ENCODE data around the gene KLHL15.
"Not testable (repeated sequence)": the region's sequence is repeated elsewhere in the genome, so short reads cannot be mapped to it uniquely, and the experiment has no call there.

KLHL15 gene, protein sequence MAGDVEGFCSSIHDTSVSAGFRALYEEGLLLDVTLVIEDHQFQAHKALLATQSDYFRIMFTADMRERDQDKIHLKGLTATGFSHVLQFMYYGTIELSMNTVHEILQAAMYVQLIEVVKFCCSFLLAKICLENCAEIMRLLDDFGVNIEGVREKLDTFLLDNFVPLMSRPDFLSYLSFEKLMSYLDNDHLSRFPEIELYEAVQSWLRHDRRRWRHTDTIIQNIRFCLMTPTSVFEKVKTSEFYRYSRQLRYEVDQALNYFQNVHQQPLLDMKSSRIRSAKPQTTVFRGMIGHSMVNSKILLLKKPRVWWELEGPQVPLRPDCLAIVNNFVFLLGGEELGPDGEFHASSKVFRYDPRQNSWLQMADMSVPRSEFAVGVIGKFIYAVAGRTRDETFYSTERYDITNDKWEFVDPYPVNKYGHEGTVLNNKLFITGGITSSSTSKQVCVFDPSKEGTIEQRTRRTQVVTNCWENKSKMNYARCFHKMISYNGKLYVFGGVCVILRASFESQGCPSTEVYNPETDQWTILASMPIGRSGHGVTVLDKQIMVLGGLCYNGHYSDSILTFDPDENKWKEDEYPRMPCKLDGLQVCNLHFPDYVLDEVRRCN

DNA sequence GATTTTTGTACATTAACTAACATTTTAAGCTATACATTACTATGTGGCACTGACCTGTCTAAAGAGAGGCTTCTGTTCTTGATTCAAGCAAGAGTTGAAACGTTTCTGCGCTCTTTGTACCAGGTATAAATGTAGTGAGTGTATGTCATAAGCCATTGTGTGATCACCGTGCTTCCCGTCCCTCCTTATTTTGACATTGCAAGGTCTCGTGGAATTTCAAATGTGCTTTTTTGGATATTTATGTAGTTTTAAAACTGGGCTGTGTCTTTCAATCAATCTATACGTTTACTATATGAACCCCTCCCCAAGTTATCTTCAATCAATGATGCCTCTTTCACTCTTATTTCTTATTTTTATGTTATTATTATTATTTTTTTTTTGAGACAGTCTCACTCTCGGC is at the start of gene KLHL15:
TSS of gene KLHL15 (minus strand) at position 101 of the 400 bp plus-strand sequence. CDS start 20,493 bp downstream, outside the sequence.
- Histone ChIP-seq H3K27ac (ENCODE audit: low read length) (peak within 1 kb of the TSS; percentile 54), H3K27me3 (ENCODE audit: control insufficient read depth, insufficient read depth, low read length) (peaks cover 51% of the 10 kb centered on the region), H3K36me3 (ENCODE audit: control insufficient read depth, low read depth, low read length) (no peaks in the 10 kb centered on the region), H3K4me1 (ENCODE audit: control insufficient read depth, low read depth, low read length) (peaks cover 6% of the 10 kb centered on the region), H3K9ac (ENCODE audit: low read length) (peak within 1 kb of the TSS; percentile 84), H3K9me3 (ENCODE audit: control insufficient read depth, low read depth, low read length) (no peaks in the 10 kb centered on the region), H3K4me3 (ENCODE audit: low read length) (peak within 1 kb of the TSS; percentile 95)

GRCh38 chrX:24069877-24070276 is 42.9 kb upstream of the KLHL15 start:
- Histone ChIP-seq H3K9ac (ENCODE audit: low read length) (no peak overlapping the region), H3K4me3 (ENCODE audit: low read length) (no peak overlapping the region), H3K27ac (ENCODE audit: low read length) (no peak overlapping the region), H3K4me1 (ENCODE audit: control insufficient read depth, low read depth, low read length) (no peaks in the 10 kb centered on the region), H3K36me3 (ENCODE audit: control insufficient read depth, low read depth, low read length) (peaks cover 98% of the 10 kb centered on the region), H3K27me3 (ENCODE audit: control insufficient read depth, insufficient read depth, low read length) (no peaks in the 10 kb centered on the region), H3K9me3 (ENCODE audit: control insufficient read depth, low read depth, low read length) (no peaks in the 10 kb centered on the region)

GRCh38 chrX:24063488-24063887 is 36.5 kb upstream of the KLHL15 start:
- Histone ChIP-seq H3K4me1 (ENCODE audit: control insufficient read depth, low read depth, low read length) (no peaks in the 10 kb centered on the region), H3K36me3 (ENCODE audit: control insufficient read depth, low read depth, low read length) (peaks cover 92% of the 10 kb centered on the region), H3K27ac (ENCODE audit: low read length) (no peak overlapping the region)

DNA sequence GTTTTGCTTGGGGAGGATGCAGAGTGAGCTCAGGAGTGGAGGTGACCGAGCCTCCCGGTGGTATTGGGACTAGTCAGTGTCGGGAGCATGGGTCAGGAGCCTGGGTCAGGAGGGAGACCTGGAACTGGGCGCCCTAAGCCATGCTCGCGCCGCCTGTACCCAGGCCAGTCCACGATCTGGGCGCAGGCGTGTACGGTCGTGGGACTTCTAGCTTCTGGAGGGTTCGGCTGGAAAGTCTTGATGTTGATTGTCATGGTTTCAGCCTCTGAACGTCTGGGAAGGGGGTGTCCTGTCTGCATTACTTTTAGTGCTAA is 28.0 kb upstream of the KLHL15 start:
- Histone ChIP-seq H3K36me3 (ENCODE audit: control insufficient read depth, low read depth, low read length) (peaks cover 28% of the 10 kb centered on the region), H3K4me3 (ENCODE audit: low read length) (no peak overlapping the region), H3K27ac (ENCODE audit: low read length) (no peak overlapping the region), H3K27me3 (ENCODE audit: control insufficient read depth, insufficient read depth, low read length) (no peaks in the 10 kb centered on the region), H3K9me3 (ENCODE audit: control insufficient read depth, low read depth, low read length) (no peaks in the 10 kb centered on the region), H3K4me1 (ENCODE audit: control insufficient read depth, low read depth, low read length) (no peaks in the 10 kb centered on the region), H3K9ac (ENCODE audit: low read length) (no peak overlapping the region)

More at GRCh38 chrX:24063488-24063887, 36.5 kb upstream of the KLHL15 start:
- H3K9ac ChIP-seq (ENCODE audit: low read length) = no peak overlapping the region
- H3K27me3 ChIP-seq (ENCODE audit: control insufficient read depth, insufficient read depth, low read length) = no peaks in the 10 kb centered on the region
- no peak overlapping the region for H3K4me3 ChIP-seq (ENCODE audit: low read length)
- no peaks in the 10 kb centered on the region for H3K9me3 ChIP-seq (ENCODE audit: control insufficient read depth, low read depth, low read length)

DNA sequence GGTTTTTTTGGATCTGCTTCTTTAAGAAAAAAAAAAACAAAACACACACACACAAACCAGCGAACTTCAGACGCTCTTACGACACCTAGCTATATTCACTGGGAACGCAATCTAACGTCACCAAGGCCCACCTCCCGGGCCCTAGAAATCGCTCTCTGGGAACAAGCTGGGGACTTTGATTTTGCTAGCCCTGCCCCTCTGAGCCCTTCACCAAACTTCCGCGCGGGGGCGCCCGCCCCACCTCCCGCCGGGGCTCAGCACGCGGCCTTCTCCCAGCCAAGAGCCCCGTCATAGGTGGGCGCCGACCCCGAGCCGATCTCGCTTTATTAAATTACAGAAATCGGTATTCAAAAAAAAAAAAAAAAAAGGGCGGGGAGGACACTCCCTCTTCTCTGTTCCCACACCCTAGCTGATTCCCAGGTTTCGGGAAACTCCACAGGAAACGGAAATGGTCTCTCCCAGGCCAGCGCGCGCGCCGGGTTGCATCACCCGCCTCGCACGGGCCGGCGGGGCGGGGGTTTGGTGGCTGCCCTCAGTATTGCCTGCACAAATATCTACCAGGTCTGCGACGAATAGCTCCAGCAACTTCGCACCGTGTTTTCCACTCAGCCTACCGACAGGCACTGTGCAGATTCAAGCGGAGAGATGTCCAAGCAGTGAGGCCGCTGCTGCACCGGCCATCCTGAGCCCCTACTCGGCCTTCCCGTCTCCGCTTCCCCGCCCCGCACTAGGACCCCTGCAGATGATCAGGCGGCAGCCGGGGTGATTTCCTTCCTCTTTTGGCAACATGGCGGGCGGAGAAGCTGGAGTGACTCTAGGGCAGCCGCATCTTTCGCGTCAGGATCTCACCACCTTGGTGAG is 27.4 kb upstream of the KLHL15 start, which contains the start of gene EIF2S3:
TSS of gene EIF2S3 (plus strand) at position 775 of the 861 bp plus-strand sequence. CDS start at position 788, 13 bp downstream.
- Histone ChIP-seq H3K27ac (ENCODE audit: low read length) (no peak within 1 kb of the TSS), H3K9ac (ENCODE audit: low read length) (no peak within 1 kb of the TSS), H3K4me3 (ENCODE audit: low read length) (no peak within 1 kb of the TSS), H3K27me3 (ENCODE audit: control insufficient read depth, insufficient read depth, low read length) (no peaks in the 10 kb centered on the region), H3K36me3 (ENCODE audit: control insufficient read depth, low read depth, low read length) (peaks cover 22% of the 10 kb centered on the region), H3K4me1 (ENCODE audit: control insufficient read depth, low read depth, low read length) (no peaks in the 10 kb centered on the region), H3K9me3 (ENCODE audit: control insufficient read depth, low read depth, low read length) (no peaks in the 10 kb centered on the region)

GRCh38 chrX:24050522-24051318 is 23.7 kb upstream of the KLHL15 start:
- not testable (repeated sequence) for H3K9ac ChIP-seq (ENCODE audit: low read length); H3K27ac ChIP-seq (ENCODE audit: low read length)

DNA sequence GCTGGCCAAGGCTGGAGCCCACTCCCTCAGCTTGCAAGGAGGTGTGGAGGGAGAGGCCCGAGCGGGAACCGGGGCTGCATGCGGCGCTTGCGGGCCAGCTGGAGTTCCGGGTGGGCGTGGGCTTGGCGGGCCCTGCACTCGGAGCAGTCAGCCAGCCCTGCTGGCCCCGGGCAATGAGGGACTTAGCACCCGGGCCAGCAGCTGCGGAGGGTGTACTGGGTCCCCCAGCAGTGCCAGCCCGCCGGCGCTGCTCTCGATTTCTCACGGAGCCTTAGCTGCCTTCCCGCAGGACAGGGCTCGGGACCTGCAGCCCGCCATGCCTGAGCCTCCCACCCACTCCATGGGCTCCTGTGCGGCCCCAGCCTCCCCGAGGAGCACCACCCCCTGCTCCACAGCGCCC is 22.7 kb upstream of the KLHL15 start:
- not testable (repeated sequence) for H3K4me1 ChIP-seq (ENCODE audit: control insufficient read depth, low read depth, low read length); H3K9ac ChIP-seq (ENCODE audit: low read length); H3K27me3 ChIP-seq (ENCODE audit: control insufficient read depth, insufficient read depth, low read length); H3K4me3 ChIP-seq (ENCODE audit: low read length); H3K27ac ChIP-seq (ENCODE audit: low read length); H3K9me3 ChIP-seq (ENCODE audit: control insufficient read depth, low read depth, low read length); H3K36me3 ChIP-seq (ENCODE audit: control insufficient read depth, low read depth, low read length)

More at GRCh38 chrX:24050522-24051318, 23.7 kb upstream of the KLHL15 start:
- H3K36me3 ChIP-seq (ENCODE audit: control insufficient read depth, low read depth, low read length); H3K27me3 ChIP-seq (ENCODE audit: control insufficient read depth, insufficient read depth, low read length); H3K4me1 ChIP-seq (ENCODE audit: control insufficient read depth, low read depth, low read length); H3K4me3 ChIP-seq (ENCODE audit: low read length); H3K9me3 ChIP-seq (ENCODE audit: control insufficient read depth, low read depth, low read length): not testable (repeated sequence)

DNA sequence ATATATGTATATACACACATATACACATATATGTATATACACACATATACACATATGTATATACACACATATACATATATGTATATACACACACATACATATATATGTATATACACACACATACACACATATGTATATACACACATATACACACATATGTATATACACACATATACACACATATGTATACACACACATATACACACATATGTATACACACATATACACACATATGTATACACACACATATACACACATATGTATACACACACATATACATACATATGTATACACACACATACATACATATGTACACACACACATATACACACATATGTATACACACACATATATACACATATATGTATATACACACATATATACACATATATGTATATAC is 19.1 kb upstream of the KLHL15 start:
- H3K9ac ChIP-seq (ENCODE audit: low read length); H3K4me3 ChIP-seq (ENCODE audit: low read length); H3K4me1 ChIP-seq (ENCODE audit: control insufficient read depth, low read depth, low read length); H3K27ac ChIP-seq (ENCODE audit: low read length); H3K9me3 ChIP-seq (ENCODE audit: control insufficient read depth, low read depth, low read length); H3K27me3 ChIP-seq (ENCODE audit: control insufficient read depth, insufficient read depth, low read length); H3K36me3 ChIP-seq (ENCODE audit: control insufficient read depth, low read depth, low read length): not testable (repeated sequence)

- H3K4me1 ChIP-seq (ENCODE audit: control insufficient read depth, low read depth, low read length) = no peaks in the 10 kb centered on the region
- H3K27ac ChIP-seq (ENCODE audit: low read length) = no peak overlapping the region
- no peak overlapping the region for H3K9ac ChIP-seq (ENCODE audit: low read length)
Measured at GRCh38 chrX:24037729-24038128, 10.7 kb upstream of the KLHL15 start.

GRCh38 chrX:24034485-24034884 is 7.5 kb upstream of the KLHL15 start:
- Histone ChIP-seq H3K36me3 (ENCODE audit: control insufficient read depth, low read depth, low read length) (no peaks in the 10 kb centered on the region), H3K27me3 (ENCODE audit: control insufficient read depth, insufficient read depth, low read length) (peaks cover 16% of the 10 kb centered on the region), H3K4me3 (ENCODE audit: low read length) (no peak overlapping the region), H3K9me3 (ENCODE audit: control insufficient read depth, low read depth, low read length) (no peaks in the 10 kb centered on the region), H3K4me1 (ENCODE audit: control insufficient read depth, low read depth, low read length) (no peaks in the 10 kb centered on the region), H3K9ac (ENCODE audit: low read length) (no peak overlapping the region), H3K27ac (ENCODE audit: low read length) (no peak overlapping the region)

More at GRCh38 chrX:24037729-24038128, 10.7 kb upstream of the KLHL15 start:
- Histone ChIP-seq H3K36me3 (ENCODE audit: control insufficient read depth, low read depth, low read length) (no peaks in the 10 kb centered on the region), H3K4me3 (ENCODE audit: low read length) (no peak overlapping the region), H3K27me3 (ENCODE audit: control insufficient read depth, insufficient read depth, low read length) (no peaks in the 10 kb centered on the region), H3K9me3 (ENCODE audit: control insufficient read depth, low read depth, low read length) (no peaks in the 10 kb centered on the region)

- Histone ChIP-seq H3K9ac (ENCODE audit: low read length) (no peak overlapping the region), H3K4me1 (ENCODE audit: control insufficient read depth, low read depth, low read length) (no peaks in the 10 kb centered on the region), H3K4me3 (ENCODE audit: low read length) (no peak overlapping the region), H3K36me3 (ENCODE audit: control insufficient read depth, low read depth, low read length) (no peaks in the 10 kb centered on the region), H3K9me3 (ENCODE audit: control insufficient read depth, low read depth, low read length) (no peaks in the 10 kb centered on the region), H3K27ac (ENCODE audit: low read length) (no peak overlapping the region), H3K27me3 (ENCODE audit: control insufficient read depth, insufficient read depth, low read length) (peaks cover 41% of the 10 kb centered on the region)
Measured at GRCh38 chrX:24030597-24030996, 3.6 kb upstream of the KLHL15 start.

All from iPS-18a (cell line).